ENCODE results near the gene ASTN2. TPM values are rescaled to one million over a fixed set of nuclear protein-coding genes. Genes with fewer than 3 reads are reported as not detected.

Gene ASTN2
- total and polyA plus RNA-seq, 9 of the 15 experiments (the other 6 are each of a cell fraction or from before 2014, with no cell fraction given): 0.56 to 3.5 (median 1.9) TPM

DNA sequence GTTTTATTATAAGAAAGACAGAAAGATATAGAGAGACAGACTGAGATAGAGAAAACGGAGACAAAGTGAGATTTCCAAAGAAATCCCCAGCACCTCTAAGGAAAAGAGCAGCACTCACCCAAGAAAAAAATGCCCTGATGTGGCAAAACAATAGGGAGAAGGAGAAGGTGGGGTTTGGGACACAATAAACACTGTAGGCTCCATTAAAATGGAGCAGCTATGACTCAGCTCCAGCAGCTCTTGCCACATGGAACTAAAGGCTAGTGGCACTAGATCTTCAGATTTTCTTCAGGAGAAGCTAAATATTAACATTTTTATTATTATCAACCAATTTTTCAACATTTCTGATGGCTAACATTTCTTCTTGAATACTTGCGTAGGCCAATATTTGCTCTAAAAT lies 406.0 kb downstream of the ASTN2 start (continued):
- TF ChIP-seq, protein P1, sequence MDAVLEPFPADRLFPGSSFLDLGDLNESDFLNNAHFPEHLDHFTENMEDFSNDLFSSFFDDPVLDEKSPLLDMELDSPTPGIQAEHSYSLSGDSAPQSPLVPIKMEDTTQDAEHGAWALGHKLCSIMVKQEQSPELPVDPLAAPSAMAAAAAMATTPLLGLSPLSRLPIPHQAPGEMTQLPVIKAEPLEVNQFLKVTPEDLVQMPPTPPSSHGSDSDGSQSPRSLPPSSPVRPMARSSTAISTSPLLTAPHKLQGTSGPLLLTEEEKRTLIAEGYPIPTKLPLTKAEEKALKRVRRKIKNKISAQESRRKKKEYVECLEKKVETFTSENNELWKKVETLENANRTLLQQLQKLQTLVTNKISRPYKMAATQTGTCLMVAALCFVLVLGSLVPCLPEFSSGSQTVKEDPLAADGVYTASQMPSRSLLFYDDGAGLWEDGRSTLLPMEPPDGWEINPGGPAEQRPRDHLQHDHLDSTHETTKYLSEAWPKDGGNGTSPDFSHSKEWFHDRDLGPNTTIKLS (IDR thresholded peaks at IDR 0.05; ENCODE audit: borderline replicate concordance, low read depth): no peak
- TF ChIP-seq, protein P2, sequence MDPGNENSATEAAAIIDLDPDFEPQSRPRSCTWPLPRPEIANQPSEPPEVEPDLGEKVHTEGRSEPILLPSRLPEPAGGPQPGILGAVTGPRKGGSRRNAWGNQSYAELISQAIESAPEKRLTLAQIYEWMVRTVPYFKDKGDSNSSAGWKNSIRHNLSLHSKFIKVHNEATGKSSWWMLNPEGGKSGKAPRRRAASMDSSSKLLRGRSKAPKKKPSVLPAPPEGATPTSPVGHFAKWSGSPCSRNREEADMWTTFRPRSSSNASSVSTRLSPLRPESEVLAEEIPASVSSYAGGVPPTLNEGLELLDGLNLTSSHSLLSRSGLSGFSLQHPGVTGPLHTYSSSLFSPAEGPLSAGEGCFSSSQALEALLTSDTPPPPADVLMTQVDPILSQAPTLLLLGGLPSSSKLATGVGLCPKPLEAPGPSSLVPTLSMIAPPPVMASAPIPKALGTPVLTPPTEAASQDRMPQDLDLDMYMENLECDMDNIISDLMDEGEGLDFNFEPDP (CRISPR knock-in tag; IDR thresholded peaks at IDR 0.05): no peak
- TF ChIP-seq, protein P3, sequence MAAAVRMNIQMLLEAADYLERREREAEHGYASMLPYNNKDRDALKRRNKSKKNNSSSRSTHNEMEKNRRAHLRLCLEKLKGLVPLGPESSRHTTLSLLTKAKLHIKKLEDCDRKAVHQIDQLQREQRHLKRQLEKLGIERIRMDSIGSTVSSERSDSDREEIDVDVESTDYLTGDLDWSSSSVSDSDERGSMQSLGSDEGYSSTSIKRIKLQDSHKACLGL (CRISPR knock-in tag; IDR thresholded peaks at IDR 0.05; ENCODE audit: borderline replicate concordance, poor library complexity, severe bottlenecking): no peak
- TF ChIP-seq ZNF217 (CRISPR knock-in tag; IDR thresholded peaks at IDR 0.05): no peak
- TF ChIP-seq, protein P4, sequence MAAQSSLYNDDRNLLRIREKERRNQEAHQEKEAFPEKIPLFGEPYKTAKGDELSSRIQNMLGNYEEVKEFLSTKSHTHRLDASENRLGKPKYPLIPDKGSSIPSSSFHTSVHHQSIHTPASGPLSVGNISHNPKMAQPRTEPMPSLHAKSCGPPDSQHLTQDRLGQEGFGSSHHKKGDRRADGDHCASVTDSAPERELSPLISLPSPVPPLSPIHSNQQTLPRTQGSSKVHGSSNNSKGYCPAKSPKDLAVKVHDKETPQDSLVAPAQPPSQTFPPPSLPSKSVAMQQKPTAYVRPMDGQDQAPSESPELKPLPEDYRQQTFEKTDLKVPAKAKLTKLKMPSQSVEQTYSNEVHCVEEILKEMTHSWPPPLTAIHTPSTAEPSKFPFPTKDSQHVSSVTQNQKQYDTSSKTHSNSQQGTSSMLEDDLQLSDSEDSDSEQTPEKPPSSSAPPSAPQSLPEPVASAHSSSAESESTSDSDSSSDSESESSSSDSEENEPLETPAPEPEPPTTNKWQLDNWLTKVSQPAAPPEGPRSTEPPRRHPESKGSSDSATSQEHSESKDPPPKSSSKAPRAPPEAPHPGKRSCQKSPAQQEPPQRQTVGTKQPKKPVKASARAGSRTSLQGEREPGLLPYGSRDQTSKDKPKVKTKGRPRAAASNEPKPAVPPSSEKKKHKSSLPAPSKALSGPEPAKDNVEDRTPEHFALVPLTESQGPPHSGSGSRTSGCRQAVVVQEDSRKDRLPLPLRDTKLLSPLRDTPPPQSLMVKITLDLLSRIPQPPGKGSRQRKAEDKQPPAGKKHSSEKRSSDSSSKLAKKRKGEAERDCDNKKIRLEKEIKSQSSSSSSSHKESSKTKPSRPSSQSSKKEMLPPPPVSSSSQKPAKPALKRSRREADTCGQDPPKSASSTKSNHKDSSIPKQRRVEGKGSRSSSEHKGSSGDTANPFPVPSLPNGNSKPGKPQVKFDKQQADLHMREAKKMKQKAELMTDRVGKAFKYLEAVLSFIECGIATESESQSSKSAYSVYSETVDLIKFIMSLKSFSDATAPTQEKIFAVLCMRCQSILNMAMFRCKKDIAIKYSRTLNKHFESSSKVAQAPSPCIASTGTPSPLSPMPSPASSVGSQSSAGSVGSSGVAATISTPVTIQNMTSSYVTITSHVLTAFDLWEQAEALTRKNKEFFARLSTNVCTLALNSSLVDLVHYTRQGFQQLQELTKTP (IDR thresholded peaks at IDR 0.05; ENCODE audit: low read depth in 1 of 2, partially characterized antibody in 2 of 2): no peak

Data from K562 (cell line).